Right cardiac atrium (tissue), 5 donors: Measurements from ENCODE around the gene CMIP. TPM values are rescaled to one million over a fixed set of nuclear protein-coding genes. Genes with fewer than 3 reads are reported as not detected.

Experiments
- ATAC-seq, 2 donors: fragments of 200-7000 bp; cut with Tn5 transposase; one replicate each; pipeline versions ENCODE4 v1.8.0 to v1.9.1; 2020; ENCODE audit warnings: moderate library complexity in 2 of 2, mild to moderate bottlenecking in 1 of 2
- DNase-seq, 3 donors: peaks; one replicate each; pipeline ENCODE4 v3.0.0-alpha.2; 2020
- H3K27ac ChIP-seq: one replicate; pipeline ENCODE4 v1.5.1; 2013; ENCODE audit warnings: mild to moderate bottlenecking, low read length, control low read depth, moderate library complexity
- H3K27me3 ChIP-seq: one replicate; pipeline ENCODE4 v1.6.1; 2013; ENCODE audit not compliant: control insufficient read depth, insufficient read depth
- H3K4me1 ChIP-seq: one replicate; pipeline ENCODE4 v1.6.1; 2013; ENCODE audit warnings: low read length; ENCODE audit not compliant: control insufficient read depth, insufficient read depth
- H3K4me3 ChIP-seq: one replicate; pipeline ENCODE4 v1.5.1; 2013; ENCODE audit warnings: low read length, control low read depth
- H3K9me3 ChIP-seq: one replicate; pipeline ENCODE4 v1.6.1; 2013; ENCODE audit warnings: low read length; ENCODE audit not compliant: control insufficient read depth
- WGBS: extraction: QIAGEN DNeasy Blood & Tissue Kit; methylation state at CpG from one replicate; pipeline ENCODE4 v1.1.7; 2013; 5-methylcytosine and 5-hydroxymethylcytosine counted together
- intact Hi-C, 4 donors: fragments of 100-400 bp; cut with DNase I; formaldehyde crosslinking; loops; one replicate each; pipeline versions ENCODE4 v1.11.0 to v1.14.0; 2022 to 2023
- polyA plus RNA-seq: library from polyadenylated mRNA; stranded (reverse); fragments of 200-250 nt; gene quantifications from one replicate; pipeline ENCODE4 v1.2.3, GENCODE V29; 2013
- total RNA-seq, 4 donors: library from RNA; stranded (reverse); fragmentation: NEBNext Ultra II Directional; extraction: Animal tissue kit (Norgen Biotek cat#: 25700); gene quantifications; one replicate each; pipeline ENCODE4 v1.2.1, GENCODE V29; 2021
- donor health status: healthy with polysubstance abuse.
- donor health status: DM: no; HTN: yes; CAD: no.
- donor health status: DM: no; HTN: no; CAD: no.
- donor health status: DM: no; HTN: yes; CAD: no; lungs with severe emphysema.
- donor health status: DM: yes; HTN: yes; CAD: no.

CMIP gene
- total and polyA plus RNA-seq, 5 donors: 9.0 to 29.0 (median 19.2) TPM

DNA sequence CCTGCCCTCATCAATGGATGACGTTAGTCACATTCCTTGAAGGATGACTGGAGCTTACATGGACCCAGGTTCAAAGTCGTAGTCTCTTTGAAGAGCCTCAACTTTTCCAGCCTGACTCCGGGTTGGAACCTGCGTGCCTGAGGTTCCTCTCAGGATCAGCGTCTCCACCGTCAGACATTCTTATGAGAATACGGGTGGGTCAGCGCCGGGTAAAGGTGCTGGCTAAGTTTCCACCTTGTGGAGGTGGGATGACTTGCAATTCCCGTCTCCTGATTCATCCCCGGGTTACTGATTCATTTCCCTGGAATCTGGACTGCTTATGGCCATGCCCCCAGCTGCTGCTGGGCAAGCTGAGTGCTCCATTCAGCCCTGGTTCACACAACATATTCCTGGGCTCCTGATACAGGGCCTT, 38.9 kb upstream of the CMIP start:
- H3K27me3 ChIP-seq: no peaks in the 10 kb centered on the region
- H3K9me3 ChIP-seq: no peaks in the 10 kb centered on the region
- no peak overlapping the region for H3K4me3 ChIP-seq
- intact Hi-C loops: loop anchor here in 1 of 4 donors (10.0 kb wide), 1 partner anchor 219 kb away; no protein-coding TSS in a partner anchor
- DNase-seq (no peak), ATAC-seq (no peak)
- 67% methylated on average over 11 of the region's 11 CpGs for WGBS
- H3K4me1 ChIP-seq: no peaks in the 10 kb centered on the region
- no peak overlapping the region for H3K27ac ChIP-seq

GRCh38 chr16:81408409-81408950, 36.1 kb upstream of the CMIP start:
- Histone ChIP-seq H3K27ac (no peak overlapping the region), H3K9me3 (no peaks in the 10 kb centered on the region), H3K27me3 (no peaks in the 10 kb centered on the region), H3K4me1 (no peaks in the 10 kb centered on the region), H3K4me3 (no peak overlapping the region)
- DNase-seq (no peak), ATAC-seq (no peak)
- 86% methylated on average over 9 of the region's 9 CpGs for WGBS
- intact Hi-C loops: loop anchor here in 1 of 4 donors (10.0 kb wide), 1 partner anchor 216 kb away; no protein-coding TSS in a partner anchor

- intact Hi-C loops: loop anchor here in 1 of 4 donors (10.0 kb wide), 1 partner anchor 216 kb away; no protein-coding TSS in a partner anchor
- WGBS: 84% methylated on average over 13 of the region's 13 CpGs
These were observed 35.5 kb upstream of the CMIP start for GRCh38 chr16:81409016-81409556.

GRCh38 chr16:81410643-81411293, 33.8 kb upstream of the CMIP start:
- Histone ChIP-seq H3K4me3 (no peak overlapping the region), H3K27ac (no peak overlapping the region), H3K4me1 (no peaks in the 10 kb centered on the region), H3K9me3 (no peaks in the 10 kb centered on the region), H3K27me3 (no peaks in the 10 kb centered on the region)
- WGBS: 53% methylated on average over 10 of the region's 10 CpGs
- DNase-seq (no peak), ATAC-seq (no peak)
- intact Hi-C loops: no loop called here

More at GRCh38 chr16:81409016-81409556, 35.5 kb upstream of the CMIP start:
- Histone ChIP-seq H3K4me1 (no peaks in the 10 kb centered on the region), H3K27ac (no peak overlapping the region), H3K9me3 (no peaks in the 10 kb centered on the region), H3K27me3 (no peaks in the 10 kb centered on the region), H3K4me3 (no peak overlapping the region)
- ATAC-seq (no peak), DNase-seq (no peak)

- intact Hi-C loops: no loop called here
- Histone ChIP-seq H3K27me3 (no peaks in the 10 kb centered on the region), H3K4me1 (no peaks in the 10 kb centered on the region), H3K9me3 (no peaks in the 10 kb centered on the region), H3K4me3 (no peak overlapping the region), H3K27ac (no peak overlapping the region)
- WGBS: 91% methylated on average over 11 of the region's 11 CpGs
- ATAC-seq (no peak), DNase-seq (no peak)
These were observed 31.2 kb upstream of the CMIP start for GRCh38 chr16:81413245-81413990.

- H3K4me1 ChIP-seq: no peaks in the 10 kb centered on the region
- H3K27me3 ChIP-seq: no peaks in the 10 kb centered on the region
- WGBS: 83% methylated on average over 11 of the region's 11 CpGs
- H3K27ac ChIP-seq: no peak overlapping the region
- ATAC-seq (no peak), DNase-seq (no peak)
- H3K4me3 ChIP-seq: no peak overlapping the region
- H3K9me3 ChIP-seq: no peaks in the 10 kb centered on the region
- intact Hi-C loops: no loop called here
These were observed 28.9 kb upstream of the CMIP start for GRCh38 chr16:81415751-81416150.

DNA sequence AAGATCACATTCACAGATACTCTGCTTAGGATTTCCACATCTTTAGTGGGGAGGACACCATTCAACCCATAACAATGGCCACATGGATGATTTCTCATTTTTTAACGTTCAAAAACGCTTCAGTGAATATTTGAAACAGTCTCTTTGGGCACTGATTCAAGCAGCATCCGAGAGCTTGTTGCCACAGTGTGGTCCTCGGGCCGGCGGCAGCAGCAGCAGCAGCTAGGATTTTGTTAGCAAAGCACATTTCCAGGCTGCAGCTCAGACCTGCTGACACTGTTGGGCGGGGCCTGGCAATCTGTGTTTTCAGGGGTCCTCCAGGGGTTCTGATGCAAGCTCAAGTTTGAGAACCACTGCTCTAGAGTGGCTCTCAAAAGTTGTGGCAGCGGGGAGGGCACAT, 27.9 kb upstream of the CMIP start:
- Histone ChIP-seq H3K4me3 (no peak overlapping the region), H3K9me3 (no peaks in the 10 kb centered on the region), H3K4me1 (no peaks in the 10 kb centered on the region), H3K27me3 (no peaks in the 10 kb centered on the region), H3K27ac (no peak overlapping the region)
- WGBS: 86% methylated on average over 8 of the region's 8 CpGs
- DNase-seq: no peak
- no peak for ATAC-seq
- intact Hi-C loops: no loop called here

DNA sequence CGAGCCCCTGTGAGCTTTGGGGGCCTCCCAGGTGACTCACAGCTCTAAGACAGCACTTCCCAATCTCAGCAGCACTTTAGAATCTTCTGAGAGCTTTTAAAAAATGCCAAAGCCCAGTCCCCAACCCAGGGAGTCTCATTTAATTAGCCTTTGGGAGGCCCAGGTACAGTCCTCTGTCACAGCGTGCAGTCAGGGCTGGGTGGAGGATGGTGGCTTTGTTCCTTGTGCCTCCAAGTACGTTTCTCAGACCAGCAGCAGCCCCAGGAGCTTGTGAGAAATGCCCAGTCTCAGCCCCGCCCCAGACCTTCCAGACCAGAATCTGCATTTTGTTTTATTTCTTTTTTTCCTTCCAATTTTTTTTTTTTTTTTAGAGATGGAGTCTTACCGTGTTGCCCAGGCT, 27.4 kb upstream of the CMIP start:
- no peaks in the 10 kb centered on the region for H3K4me1 ChIP-seq
- no peak for ATAC-seq
- intact Hi-C loops: no loop called here

DNA sequence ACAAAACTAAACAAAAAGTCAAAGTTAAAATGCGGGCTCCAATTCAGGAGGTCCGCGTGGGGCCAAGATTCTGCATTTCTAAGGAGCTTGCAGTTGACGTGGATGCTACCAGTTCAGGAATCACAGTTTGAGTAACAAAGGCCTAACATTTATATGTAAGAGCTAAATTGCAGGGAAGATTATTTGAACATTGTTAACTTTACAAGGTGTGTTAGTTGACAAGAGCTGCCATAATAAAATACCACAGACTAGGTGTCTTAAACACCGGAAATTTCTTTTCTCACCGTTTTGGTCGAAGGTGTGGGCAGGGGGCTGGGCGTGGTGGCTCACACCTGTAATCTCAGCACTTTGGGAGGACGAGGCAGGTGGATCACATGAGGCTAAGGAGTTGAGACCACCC, 24.8 kb upstream of the CMIP start:
- Histone ChIP-seq H3K27ac (no peak overlapping the region), H3K4me1 (no peaks in the 10 kb centered on the region), H3K4me3 (no peak overlapping the region), H3K27me3 (no peaks in the 10 kb centered on the region), H3K9me3 (no peaks in the 10 kb centered on the region)
- 94% methylated on average over 9 of the region's 9 CpGs for WGBS
- DNase-seq (no peak), ATAC-seq (no peak)
- intact Hi-C loops: no loop called here

More for the DNA sequence above, 27.4 kb upstream of the CMIP start:
- Histone ChIP-seq H3K27me3 (no peaks in the 10 kb centered on the region), H3K27ac (no peak overlapping the region), H3K9me3 (no peaks in the 10 kb centered on the region), H3K4me3 (no peak overlapping the region)
- DNase-seq: no peak
- 91% methylated on average over 5 of the region's 5 CpGs for WGBS

DNA sequence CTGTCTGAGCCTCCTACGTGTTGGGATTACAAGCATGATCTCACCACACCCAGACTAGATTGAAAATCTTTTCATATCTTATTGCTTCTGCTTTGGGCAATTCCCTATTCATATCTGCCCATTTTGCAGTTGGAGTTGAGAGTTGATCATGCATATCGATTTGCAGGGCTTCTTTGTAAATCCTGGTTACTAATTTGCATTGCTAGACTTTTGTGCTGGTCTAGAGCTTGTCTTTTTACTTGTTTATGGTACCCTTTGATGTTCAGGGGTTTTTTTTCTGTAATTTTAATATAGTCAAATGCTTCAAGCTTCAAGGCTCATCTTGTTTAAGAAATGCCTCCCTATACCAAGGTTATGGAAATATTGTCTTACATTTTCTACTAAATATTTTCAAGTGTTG, 23.5 kb upstream of the CMIP start:
- no peak for ATAC-seq
- H3K4me1 ChIP-seq: no peaks in the 10 kb centered on the region
- WGBS: 89% methylated on average over 2 of the region's 2 CpGs
- DNase-seq: no peak
- H3K9me3 ChIP-seq: no peaks in the 10 kb centered on the region
- no peak overlapping the region for H3K27ac ChIP-seq
- intact Hi-C loops: no loop called here
- H3K27me3 ChIP-seq: no peaks in the 10 kb centered on the region
- no peak overlapping the region for H3K4me3 ChIP-seq

DNA sequence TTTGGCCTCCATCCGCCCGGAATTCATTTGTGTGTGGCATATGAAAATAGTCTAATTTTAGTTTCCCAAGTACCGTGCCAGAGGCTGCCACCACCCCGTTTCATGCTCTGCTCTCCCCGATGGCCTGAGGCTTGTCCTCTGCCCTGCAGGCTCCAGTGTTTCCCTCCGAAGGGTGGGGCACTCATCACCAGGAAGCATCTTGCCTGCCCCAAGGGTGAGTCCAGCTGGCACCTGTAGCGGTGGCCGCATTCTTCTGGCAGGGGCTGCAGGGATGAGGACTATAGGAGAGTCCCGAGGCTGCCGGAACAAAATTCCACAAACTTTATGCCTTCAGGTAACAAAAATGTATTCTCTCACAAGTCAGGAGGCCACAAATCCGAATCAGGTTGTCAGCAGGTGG, 23.1 kb upstream of the CMIP start:
- Histone ChIP-seq H3K4me3 (no peak overlapping the region), H3K4me1 (no peaks in the 10 kb centered on the region), H3K27ac (no peak overlapping the region), H3K27me3 (no peaks in the 10 kb centered on the region), H3K9me3 (no peaks in the 10 kb centered on the region)
- intact Hi-C loops: no loop called here
- WGBS: 88% methylated on average over 11 of the region's 11 CpGs
- ATAC-seq: no peak
- no peak for DNase-seq
